Upper lobe of right lung (tissue), 1 donor: Measurements from ENCODE around the gene OR10H1. TPM values are rescaled to one million over a fixed set of nuclear protein-coding genes. Genes with fewer than 3 reads are reported as not detected.

Experiments
- ATAC-seq: fragments of 200-7000 bp; cut with Tn5 transposase; one replicate; pipeline ENCODE4 v1.9.1; 2020; ENCODE audit warnings: mild to moderate bottlenecking, moderate library complexity
- DNase-seq: peaks from one replicate; pipeline ENCODE4 v3.0.0-alpha.2; 2020
- H3K27ac ChIP-seq: fragments of 200-600 bp; one replicate; pipeline ENCODE4 v1.8.0; 2022
- H3K27me3 ChIP-seq: fragments of 200-600 bp; one replicate; pipeline ENCODE4 v1.8.0; 2022; ENCODE audit warnings: mild to moderate bottlenecking
- H3K36me3 ChIP-seq: fragments of 200-600 bp; one replicate; pipeline ENCODE4 v1.8.0; 2022
- H3K4me1 ChIP-seq: fragments of 200-600 bp; one replicate; pipeline ENCODE4 v1.8.0; 2022
- H3K4me3 ChIP-seq: fragments of 200-600 bp; one replicate; pipeline ENCODE4 v1.8.0; 2022; ENCODE audit warnings: mild to moderate bottlenecking
- H3K9me3 ChIP-seq: fragments of 200-600 bp; one replicate; pipeline ENCODE4 v1.8.0; 2022
- CTCF ChIP-seq: fragments of 200-600 bp; IDR thresholded peaks from one replicate; pipeline ENCODE4 v1.8.0; 2022; ENCODE audit warnings: antibody characterized with exemption
- intact Hi-C: fragments of 100-400 bp; cut with DNase I; formaldehyde crosslinking; loops from one replicate; pipeline ENCODE4 v1.11.0; 2022
- total RNA-seq: library from RNA; stranded (reverse); fragmentation: NEBNext Ultra II Directional; extraction: Animal tissue kit (Norgen Biotek cat#: 25700); gene quantifications from one replicate; pipeline ENCODE4 v1.2.1, GENCODE V29; 2021
- donor health status: DM: no; HTN: yes; CAD: no; lungs with severe emphysema.

Gene OR10H1
- total RNA-seq, 1 donor from 2014 or later, result not detected

- intact Hi-C loops, result no loop called here
- Histone ChIP-seq H3K4me3 (no peak overlapping the region), H3K4me1 (no peaks in the 10 kb centered on the region), H3K27ac (no peak overlapping the region), H3K36me3 (no peaks in the 10 kb centered on the region), H3K27me3 (peaks cover 16% of the 10 kb centered on the region), H3K9me3 (no peaks in the 10 kb centered on the region)
- ATAC-seq, result no peak
- DNase-seq, result no peak
- TF ChIP-seq CTCF, result no peak
Observed at GRCh38 chr19:15759962-15760565, 55.4 kb downstream of the OR10H1 start.

GRCh38 chr19:15758379-15758778 is 57.1 kb downstream of the OR10H1 start:
- Histone ChIP-seq H3K27ac (no peak overlapping the region), H3K4me1 (no peaks in the 10 kb centered on the region), H3K9me3 (no peaks in the 10 kb centered on the region), H3K36me3 (no peaks in the 10 kb centered on the region), H3K27me3 (peaks cover 16% of the 10 kb centered on the region), H3K4me3 (no peak overlapping the region)
- ATAC-seq, result no peak
- intact Hi-C loops, result no loop called here
- TF ChIP-seq CTCF, result no peak
- DNase-seq, result no peak

Other genes with a start within 250 kb of the OR10H1 start
- 2.1 TPM for gene CYP4F8, start 200.4 kb downstream of the OR10H1 start, total RNA-seq
- 0.41 TPM for gene CYP4F3, start 174.8 kb downstream of the OR10H1 start, total RNA-seq
- 3.7 TPM for gene CYP4F12, start 142.6 kb downstream of the OR10H1 start, total RNA-seq
- gene OR10H2, start 87.6 kb downstream of the OR10H1 start, total RNA-seq, result not detected
- gene OR10H3, start 77.7 kb downstream of the OR10H1 start, total RNA-seq, result not detected
- not detected for gene OR10H5, start 28.0 kb downstream of the OR10H1 start, total RNA-seq
- gene CYP4F2, start 82.4 kb upstream of the OR10H1 start, total RNA-seq, result not detected
- 3.5 TPM for gene CYP4F11, start 118.9 kb upstream of the OR10H1 start, total RNA-seq
- not detected for gene OR10H4, start 133.3 kb upstream of the OR10H1 start, total RNA-seq